ENCODE data around the gene PLPP1.

- no peak for TF ChIP-seq NR2F2 (IDR thresholded peaks at IDR 0.05)
- no peak for TF ChIP-seq CTCF (IDR thresholded peaks at IDR 0.05; ENCODE audit: low read depth, low read length, missing input control)
- no peak for TF ChIP-seq JUND (IDR thresholded peaks at IDR 0.05)
- TF ChIP-seq MAX (IDR thresholded peaks at IDR 0.05) = no peak
- TF ChIP-seq GABPA (IDR thresholded peaks at IDR 0.05 in 1 of 2, conservative IDR thresholded peaks at IDR 0.05 in 1 of 2) = no peak
- TF ChIP-seq YY1 (IDR thresholded peaks at IDR 0.05) = no peak
- TF ChIP-seq FOXA2 (IDR thresholded peaks at IDR 0.05) = no peak
- no peak for TF ChIP-seq SP1 (IDR thresholded peaks at IDR 0.05)
- TF ChIP-seq ZBTB33 (IDR thresholded peaks at IDR 0.05) = no peak
- TF ChIP-seq REST (IDR thresholded peaks at IDR 0.05) = no peak
- no peak for TF ChIP-seq FOXA1 (IDR thresholded peaks at IDR 0.05)
- TF ChIP-seq EGR1 (IDR thresholded peaks at IDR 0.05; ENCODE audit: low read depth in 2 of 2) = no peak
Observed at GRCh38 chr5:55564721-55565120, 30.0 kb upstream of the PLPP1 start.
